Trophoblast cell (in vitro differentiated cells and primary cell): ENCODE data around the gene TSR3.

ENCODE experiments used
- DNase-seq, 2 donors: peaks; one replicate each; pipeline ENCODE4 v3.0.0-alpha.2; 2016
- H2AFZ ChIP-seq: 2 replicates; pipeline ENCODE4 v1.6.1; 2013; ENCODE audit warnings: low read length, moderate library complexity, mild to moderate bottlenecking; ENCODE audit not compliant: insufficient read depth, poor library complexity
- H2AK5ac ChIP-seq: 2 replicates; pipeline ENCODE4 v1.6.1; 2013; ENCODE audit warnings: mild to moderate bottlenecking, low read length
- H2BK120ac ChIP-seq: 2 replicates; pipeline ENCODE4 v1.6.1; 2013; ENCODE audit warnings: low read length, mild to moderate bottlenecking, moderate library complexity; ENCODE audit not compliant: insufficient read depth, poor library complexity
- H2BK12ac ChIP-seq: 2 replicates; pipeline ENCODE4 v1.6.1; 2013; ENCODE audit warnings: mild to moderate bottlenecking, low read length, moderate library complexity
- H2BK5ac ChIP-seq: 2 replicates; pipeline ENCODE4 v1.6.1; 2013; ENCODE audit warnings: low read length, low read depth, moderate library complexity, mild to moderate bottlenecking; ENCODE audit not compliant: poor library complexity
- H3K14ac ChIP-seq: 2 replicates; pipeline ENCODE4 v1.6.1; 2013; ENCODE audit warnings: mild to moderate bottlenecking, low read length
- H3K18ac ChIP-seq: 2 replicates; pipeline ENCODE4 v1.6.1; 2013; ENCODE audit warnings: mild to moderate bottlenecking, low read length
- H3K23ac ChIP-seq: 2 replicates; pipeline ENCODE4 v1.6.1; 2013; ENCODE audit warnings: low read length
- H3K27ac ChIP-seq: 2 replicates; pipeline ENCODE4 v1.5.1; 2013; ENCODE audit warnings: low read depth, mild to moderate bottlenecking, inconsistent platforms, low read length, moderate library complexity
- H3K27me3 ChIP-seq: 2 replicates; pipeline ENCODE4 v1.6.1; 2013; ENCODE audit warnings: inconsistent platforms, mild to moderate bottlenecking, low read length, moderate library complexity; ENCODE audit not compliant: insufficient read depth
- H3K36me3 ChIP-seq, 2 experiments: 1 replicate in 1 of 2; 2 replicates in 1 of 2; pipeline ENCODE4 v1.6.1; 2013; ENCODE audit warnings: low read length in 2 of 2, mild to moderate bottlenecking in 2 of 2, moderate library complexity in 1 of 2; ENCODE audit not compliant: insufficient read depth in 2 of 2, control insufficient read depth in 1 of 2
- H3K4ac ChIP-seq: 2 replicates; pipeline ENCODE4 v1.6.1; 2013; ENCODE audit warnings: low read depth, mild to moderate bottlenecking, low read length, moderate library complexity
- H3K4me1 ChIP-seq, 2 experiments: 1 replicate in 1 of 2; 2 replicates in 1 of 2; pipeline ENCODE4 v1.6.1; 2013; ENCODE audit warnings: low read length in 2 of 2, mild to moderate bottlenecking in 2 of 2, moderate library complexity in 1 of 2; ENCODE audit not compliant: insufficient read depth in 2 of 2, control insufficient read depth in 1 of 2
- H3K4me2 ChIP-seq: 2 replicates; pipeline ENCODE4 v1.6.1; 2013; ENCODE audit warnings: inconsistent platforms, mild to moderate bottlenecking, low read length, moderate library complexity
- H3K4me3 ChIP-seq: 2 replicates; pipeline ENCODE4 v1.5.1; 2013; ENCODE audit warnings: mild to moderate bottlenecking, low read depth, low read length, inconsistent platforms
- H3K79me1 ChIP-seq: one replicate; pipeline ENCODE4 v1.6.1; 2013; ENCODE audit warnings: low read length
- H3K79me2 ChIP-seq: 2 replicates; pipeline ENCODE4 v1.6.1; 2013; ENCODE audit warnings: low read length, mild to moderate bottlenecking; ENCODE audit not compliant: control insufficient read depth, insufficient read depth, poor library complexity
- H3K9ac ChIP-seq: 2 replicates; pipeline ENCODE4 v1.6.1; 2013; ENCODE audit warnings: mild to moderate bottlenecking, low read length
- H3K9me3 ChIP-seq: 2 replicates; pipeline ENCODE4 v1.6.1; 2013; ENCODE audit warnings: low read depth, mild to moderate bottlenecking, control low read depth, inconsistent platforms, low read length; ENCODE audit not compliant: insufficient read depth
- H4K12ac ChIP-seq: 2 replicates; pipeline ENCODE4 v1.6.1; 2013; ENCODE audit warnings: low read depth, mild to moderate bottlenecking, low read length, moderate library complexity
- H4K8ac ChIP-seq: 2 replicates; pipeline ENCODE4 v1.6.1; 2013; ENCODE audit warnings: low read depth, mild to moderate bottlenecking, low read length, moderate library complexity
- H4K91ac ChIP-seq: one replicate; pipeline ENCODE4 v1.6.1; 2013; ENCODE audit warnings: low read depth, mild to moderate bottlenecking, low read length, moderate library complexity
- WGBS: extraction: QIAGEN DNeasy Blood & Tissue Kit; methylation state at CpG from one replicate; pipeline ENCODE4 v1.1.7; 2013; ENCODE audit warnings: missing lambda C conversion rate; ENCODE audit not compliant: insufficient read length, insufficient coverage; ENCODE audit errors: extremely low coverage; 5-methylcytosine and 5-hydroxymethylcytosine counted together

The TSR3 gene

DNA sequence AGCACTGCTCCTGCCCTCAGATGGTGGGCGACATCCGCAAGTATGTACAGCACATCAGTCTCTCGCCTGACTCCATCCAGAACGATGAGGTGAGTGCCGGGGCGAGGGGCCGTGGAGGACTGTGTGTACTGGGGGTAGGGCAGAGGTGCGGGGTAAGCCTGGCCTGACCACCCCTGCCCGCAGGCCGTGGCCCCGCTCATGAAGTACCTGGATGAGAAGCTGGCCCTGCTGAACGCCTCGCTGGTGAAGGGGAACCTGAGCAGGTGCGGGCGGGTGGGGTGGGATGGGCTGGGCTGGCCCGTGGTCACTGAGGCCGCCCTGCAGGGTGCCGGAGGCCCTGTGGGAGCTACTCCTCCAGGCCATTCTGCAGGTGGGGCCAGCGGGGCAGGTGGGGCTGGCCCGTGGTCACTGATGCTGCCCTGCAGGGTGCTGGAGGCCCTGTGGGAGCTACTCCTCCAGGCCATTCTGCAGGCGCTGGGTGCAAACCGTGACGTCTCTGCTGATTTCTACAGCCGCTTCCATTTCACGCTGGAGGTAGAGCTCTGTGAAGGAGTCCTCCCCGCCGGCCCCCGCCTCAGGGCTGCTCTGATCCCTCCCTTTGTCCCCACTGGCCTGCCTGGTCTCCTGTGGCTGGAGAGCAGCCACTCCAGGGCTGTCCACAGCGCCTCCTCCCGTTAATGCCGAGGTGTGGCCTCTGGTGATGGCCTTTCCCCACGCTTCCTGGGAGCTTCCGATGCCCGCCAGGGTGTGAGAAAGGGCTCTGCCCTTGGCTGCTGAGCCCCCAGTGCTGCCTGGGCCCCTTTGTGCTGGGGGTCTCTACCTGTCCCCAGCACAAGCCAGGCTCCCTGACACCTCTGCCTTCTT lies 5.0 kb downstream of the TSR3 start:
- Histone ChIP-seq H3K9me3 (peaks cover 2% of the 10 kb centered on the region), H3K79me2 (peaks cover 5% of the 10 kb centered on the region), H2BK120ac (no peak overlapping the region), H3K4ac (no peak overlapping the region), H4K8ac (no peak overlapping the region), H3K9ac (no peak overlapping the region), H3K4me1 (peaks cover 5 to 11% of the 10 kb centered on the region in 2 experiments), H3K36me3 (peaks cover 31 to 32% of the 10 kb centered on the region in 2 experiments), H2AK5ac (no peak overlapping the region), H2BK5ac (no peak overlapping the region), H3K23ac (no peak overlapping the region), H3K27ac (no peak overlapping the region), H2BK12ac (no peak overlapping the region), H4K12ac (peak overlapping the region; percentile 44), H3K79me1 (peaks cover 5% of the 10 kb centered on the region), H3K27me3 (no peaks in the 10 kb centered on the region), H3K4me3 (no peak overlapping the region), H3K14ac (no peak overlapping the region), H3K4me2 (no peak overlapping the region), H4K91ac (no peak overlapping the region), H2AFZ (no peak overlapping the region), H3K18ac (no peak overlapping the region)
- peak; percentile 13 to 43 for DNase-seq
- no CpG with 5 or more reads among the region's 34 CpGs for WGBS

DNA sequence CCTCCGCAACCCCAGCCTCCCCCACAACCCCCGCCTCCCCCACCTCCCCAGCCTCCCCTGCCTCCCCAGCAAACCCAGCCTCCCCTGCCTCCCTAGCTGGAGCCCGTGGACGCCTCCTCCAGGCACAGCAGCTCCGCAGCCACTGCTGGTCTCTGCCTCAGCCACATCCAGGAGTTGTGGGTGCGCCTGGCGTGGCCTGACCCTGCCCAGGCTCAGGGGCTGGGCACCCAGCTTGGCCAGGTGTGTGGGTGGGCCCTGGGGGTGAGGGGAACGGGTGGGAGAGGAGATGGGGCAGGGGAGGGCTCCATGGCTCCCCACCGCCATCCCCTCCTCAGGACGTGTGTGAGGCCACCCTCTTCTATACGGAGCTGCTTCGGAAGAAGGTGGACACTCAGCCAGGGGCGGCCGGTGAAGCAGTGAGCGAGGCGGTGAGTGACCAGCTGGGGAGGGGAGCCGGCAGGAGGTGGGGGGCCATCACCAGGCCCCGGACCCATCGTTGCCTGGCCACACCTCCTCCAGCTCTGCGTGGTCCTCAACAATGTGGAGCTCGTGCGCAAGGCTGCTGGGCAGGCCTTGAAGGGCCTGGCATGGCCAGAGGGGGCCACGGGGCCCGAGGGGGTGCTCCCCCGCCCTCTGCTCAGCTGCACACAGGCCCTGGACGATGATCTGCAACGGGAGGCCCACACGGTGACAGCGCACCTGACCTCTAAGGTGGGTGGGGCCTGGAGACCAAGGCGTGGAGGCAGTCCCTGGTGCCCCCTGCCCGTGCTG lies 5.8 kb downstream of the TSR3 start:
- Histone ChIP-seq H2BK12ac (no peak overlapping the region), H3K4me3 (no peak overlapping the region), H2AK5ac (no peak overlapping the region)

DNA sequence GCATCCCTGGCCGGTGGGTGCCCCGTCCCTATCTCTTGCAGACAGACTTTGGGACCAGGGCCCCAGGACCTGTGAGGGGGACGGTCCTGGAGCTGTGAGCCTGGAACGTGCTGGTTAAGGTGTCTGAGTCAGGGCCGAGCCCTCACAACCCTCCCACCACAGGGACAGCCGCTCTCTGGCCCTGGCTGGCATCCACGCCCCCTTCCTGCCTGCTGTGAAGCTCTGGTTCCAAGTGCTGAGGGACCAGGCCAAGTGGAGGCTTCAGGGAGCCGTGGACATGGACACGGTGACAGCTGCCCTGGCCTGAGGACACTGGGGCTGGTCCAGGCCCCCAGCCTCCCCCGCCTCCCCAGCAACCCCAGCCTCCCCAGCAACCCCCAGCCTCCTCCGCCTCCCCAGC lies 6.6 kb downstream of the TSR3 start:
- Histone ChIP-seq H3K27me3 (no peaks in the 10 kb centered on the region), H3K79me2 (no peaks in the 10 kb centered on the region), H4K91ac (no peak overlapping the region), H3K36me3 (peaks cover 26 to 27% of the 10 kb centered on the region in 2 experiments), H2BK5ac (no peak overlapping the region), H2BK120ac (no peak overlapping the region), H3K9ac (no peak overlapping the region), H4K12ac (no peak overlapping the region), H3K18ac (no peak overlapping the region), H3K23ac (no peak overlapping the region), H2BK12ac (no peak overlapping the region), H3K27ac (no peak overlapping the region), H3K4ac (no peak overlapping the region), H3K4me1 (peaks cover 0 to 4% of the 10 kb centered on the region in 2 experiments), H3K79me1 (no peaks in the 10 kb centered on the region), H4K8ac (no peak overlapping the region), H2AK5ac (no peak overlapping the region), H3K4me2 (no peak overlapping the region), H2AFZ (no peak overlapping the region), H3K14ac (no peak overlapping the region), H3K9me3 (peaks cover 5% of the 10 kb centered on the region), H3K4me3 (no peak overlapping the region)
- no CpG with 5 or more reads among the region's 11 CpGs for WGBS
- no peak for DNase-seq

More for the DNA sequence above, 5.8 kb downstream of the TSR3 start:
- Histone ChIP-seq H3K4ac (no peak overlapping the region), H3K14ac (no peak overlapping the region), H4K8ac (no peak overlapping the region), H3K79me1 (no peaks in the 10 kb centered on the region), H3K4me2 (no peak overlapping the region), H3K27me3 (no peaks in the 10 kb centered on the region), H3K23ac (no peak overlapping the region), H3K36me3 (peaks cover 31 to 32% of the 10 kb centered on the region in 2 experiments), H3K79me2 (no peaks in the 10 kb centered on the region), H3K18ac (no peak overlapping the region), H2BK5ac (no peak overlapping the region), H3K9me3 (peaks cover 2% of the 10 kb centered on the region), H3K4me1 (peaks cover 4 to 8% of the 10 kb centered on the region in 2 experiments), H2AFZ (no peak overlapping the region), H4K91ac (no peak overlapping the region), H3K27ac (no peak overlapping the region), H3K9ac (no peak overlapping the region), H2BK120ac (no peak overlapping the region), H4K12ac (peak overlapping the region; percentile 44)
- WGBS, result no CpG with 5 or more reads among the region's 31 CpGs
- no peak for DNase-seq

DNA sequence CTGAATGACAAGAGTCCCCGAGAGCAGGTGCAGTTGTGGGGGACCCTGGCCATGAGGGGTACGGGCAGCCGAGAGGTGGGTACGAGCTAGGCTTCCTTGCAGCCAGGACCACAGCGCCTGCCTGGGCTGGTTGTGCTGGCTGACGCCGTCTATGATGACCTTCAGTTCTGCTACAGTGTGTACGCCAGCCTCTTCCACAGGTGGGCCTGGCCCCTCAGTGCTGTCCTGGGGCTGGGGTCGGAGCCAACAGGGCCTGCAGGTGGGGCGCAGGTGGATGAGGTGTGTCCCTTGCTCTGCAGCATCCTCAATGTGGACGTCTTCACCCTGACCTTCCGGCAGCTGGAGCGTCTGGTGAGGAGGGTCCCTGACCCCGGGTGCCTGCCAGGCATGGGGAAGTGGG lies 7.2 kb downstream of the TSR3 start:
- Histone ChIP-seq H3K79me1 (no peaks in the 10 kb centered on the region), H3K4me1 (peaks cover 0 to 4% of the 10 kb centered on the region in 2 experiments), H3K27ac (no peak overlapping the region), H3K4me3 (no peak overlapping the region), H3K4me2 (no peak overlapping the region), H3K36me3 (peaks cover 20 to 21% of the 10 kb centered on the region in 2 experiments), H3K4ac (no peak overlapping the region), H4K12ac (no peak overlapping the region), H2AFZ (no peak overlapping the region), H2AK5ac (no peak overlapping the region), H2BK12ac (no peak overlapping the region), H3K27me3 (no peaks in the 10 kb centered on the region), H4K91ac (no peak overlapping the region), H2BK120ac (no peak overlapping the region), H3K23ac (no peak overlapping the region), H3K18ac (no peak overlapping the region), H4K8ac (no peak overlapping the region), H3K9ac (no peak overlapping the region), H3K14ac (no peak overlapping the region), H3K79me2 (no peaks in the 10 kb centered on the region), H3K9me3 (peaks cover 8% of the 10 kb centered on the region), H2BK5ac (no peak overlapping the region)
- no peak for DNase-seq
- WGBS, result no CpG with 5 or more reads among the region's 14 CpGs
